HT1080 (cell line): Measurements from ENCODE around the gene RABGAP1L. TPM values are rescaled to one million over a fixed set of nuclear protein-coding genes. Genes with fewer than 3 reads are reported as not detected.
"Not testable (repeated sequence)": the region's sequence is repeated elsewhere in the genome, so short reads cannot be mapped to it uniquely, and the experiment has no call there.

Experiments
- DNase-seq: peaks from one replicate; pipeline ENCODE4 v3.0.0-alpha.2; 2015; ENCODE audit warnings: low read depth
- total RNA-seq: library from RNA; depleted of rRNA; stranded (reverse); fragments of >200 nt; shearing (Covaris generic); gene quantifications from 2 replicates; pipeline ENCODE4 v1.2.3, GENCODE V29; 2014

RABGAP1L gene
- total RNA-seq, 1 experiment from 2014 or later, result 9.1 TPM

DNA sequence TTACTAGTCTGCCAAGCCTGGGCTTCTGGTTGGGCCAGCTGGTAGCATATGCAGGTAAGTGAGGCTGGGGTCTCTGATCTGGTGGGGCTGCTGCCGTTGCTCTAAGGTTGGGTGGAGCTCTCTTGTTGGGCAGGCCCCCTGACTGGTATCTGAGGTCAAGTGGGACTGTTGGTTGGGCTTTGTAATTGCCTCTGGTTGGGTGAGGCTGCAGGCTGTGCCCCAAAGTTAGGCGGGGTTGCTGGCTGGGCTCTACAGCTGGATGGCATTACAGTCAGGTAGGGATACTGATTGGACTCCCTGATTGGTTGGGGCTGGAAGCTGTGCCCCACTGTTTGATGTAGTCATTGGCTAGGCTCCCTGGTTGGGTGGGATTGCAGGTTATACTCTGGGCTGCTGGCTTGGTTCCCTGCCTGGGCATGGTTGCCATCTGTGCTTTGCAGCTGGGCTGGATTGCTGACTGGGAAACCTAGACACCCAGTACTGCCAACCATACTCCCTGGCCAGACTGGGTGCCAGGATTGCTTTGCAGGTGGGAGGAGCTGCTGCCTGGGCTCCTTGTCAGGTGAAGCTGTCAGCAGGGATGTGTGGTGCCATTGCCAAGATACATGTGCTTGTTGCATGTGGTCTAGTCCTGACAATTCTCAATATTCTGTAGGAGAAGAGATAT is 130.5 kb downstream of the RABGAP1L start:
- DNase-seq, result no peak

DNA sequence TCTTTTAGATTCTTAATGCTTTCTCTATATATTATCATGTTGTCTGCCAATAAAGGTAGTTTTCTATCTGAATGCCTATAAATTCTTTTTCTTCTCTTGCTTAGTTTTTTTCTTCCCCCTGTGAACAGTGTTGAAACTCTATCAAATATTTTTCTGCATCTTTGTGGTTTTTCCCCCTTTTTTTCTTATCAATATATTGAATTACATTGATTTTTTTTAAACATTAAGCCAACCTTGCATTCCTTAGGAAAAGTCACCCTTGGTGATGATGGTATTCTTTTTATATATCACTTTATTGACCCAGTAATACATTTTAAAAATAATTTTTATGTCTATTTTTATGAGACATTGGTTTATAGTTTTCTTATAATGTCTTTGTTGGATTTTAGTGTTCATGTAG is 131.7 kb downstream of the RABGAP1L start:
- DNase-seq, result no peak

DNA sequence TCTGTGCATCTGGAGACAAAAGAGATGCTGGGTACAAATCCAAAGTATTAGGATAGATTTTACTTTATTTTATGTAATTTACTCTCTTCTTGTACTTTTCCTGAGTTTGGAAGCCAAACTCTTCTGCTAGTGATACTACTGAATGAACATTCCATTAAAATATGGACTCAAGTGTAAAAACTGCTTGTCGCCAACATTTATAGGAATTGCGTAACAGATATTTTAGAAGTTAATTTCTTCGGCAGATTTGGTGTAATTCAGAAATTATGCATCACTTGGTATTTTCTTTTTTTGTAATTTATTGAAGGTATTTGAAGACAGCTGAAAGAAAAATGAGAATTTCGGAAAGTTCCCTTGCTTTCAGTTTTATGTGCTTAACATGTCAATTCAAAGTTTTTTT is 137.0 kb downstream of the RABGAP1L start:
- no peak for DNase-seq

- DNase-seq, result no peak
These were observed 138.0 kb downstream of the RABGAP1L start for GRCh38 chr1:174297351-174297750.

GRCh38 chr1:174301295-174302077 is 142.2 kb downstream of the RABGAP1L start:
- DNase-seq, result no peak

DNA sequence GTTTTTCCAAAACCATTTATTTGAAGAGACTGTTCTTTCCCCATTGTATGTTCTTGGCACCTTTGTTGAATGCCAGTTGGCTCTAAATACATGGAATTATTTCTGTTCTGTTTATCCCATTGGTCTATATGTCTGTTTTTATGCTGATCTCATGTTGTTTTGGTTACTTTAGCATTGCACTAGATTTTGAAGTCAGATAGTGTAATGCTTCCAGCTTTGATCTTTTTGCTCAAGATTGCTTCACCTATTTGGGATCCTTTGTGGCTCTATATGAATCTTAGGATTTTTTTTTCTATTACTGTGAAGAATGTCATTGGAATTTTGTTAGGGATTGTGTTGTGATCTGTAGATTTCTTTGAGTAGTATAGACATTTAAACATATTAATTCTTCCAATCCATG is 149.3 kb downstream of the RABGAP1L start:
- no peak for DNase-seq

DNA sequence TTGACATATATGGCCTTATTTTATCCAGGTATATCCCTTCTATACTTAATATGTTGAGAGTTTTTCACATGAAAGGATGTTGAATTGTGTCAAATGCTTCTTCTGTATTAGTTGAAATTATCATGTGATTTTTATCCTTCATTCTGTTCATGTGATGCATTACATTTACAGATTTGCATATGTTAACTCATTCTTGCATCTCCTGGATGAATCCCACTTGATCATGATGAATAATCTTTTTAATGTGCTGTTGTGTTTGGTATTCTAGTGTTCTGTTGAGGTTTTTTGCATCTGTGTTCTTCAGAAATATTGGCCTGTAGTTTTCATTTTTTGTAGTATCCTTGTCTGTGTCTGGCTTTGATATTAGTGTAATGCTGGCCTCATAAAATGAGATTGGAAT is 150.2 kb downstream of the RABGAP1L start:
- DNase-seq, result no peak

- no peak for DNase-seq
These were observed 155.1 kb downstream of the RABGAP1L start for GRCh38 chr1:174314433-174314832.

DNA sequence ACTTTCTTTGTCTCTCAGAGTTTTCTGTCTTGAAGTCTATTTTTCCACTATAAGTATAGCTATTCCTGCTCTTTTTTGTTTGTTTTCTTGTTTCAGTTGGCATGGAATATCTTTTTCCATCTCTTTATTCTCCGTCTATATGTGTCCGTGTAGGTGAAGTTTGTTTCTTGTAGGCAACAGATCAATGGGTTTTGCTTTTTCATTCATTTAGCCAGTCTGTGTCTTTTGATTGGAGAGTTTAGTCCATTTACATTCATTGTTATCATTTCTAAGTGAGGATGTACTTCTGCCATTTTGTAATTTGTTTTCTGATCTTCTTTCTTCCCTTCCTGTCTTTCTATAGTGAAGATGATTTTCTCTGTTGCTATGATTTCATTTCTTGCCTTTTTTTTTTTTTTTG is 155.9 kb downstream of the RABGAP1L start:
- DNase-seq, result no peak

- not testable (repeated sequence) for DNase-seq
These were observed 161.6 kb downstream of the RABGAP1L start for GRCh38 chr1:174320897-174321296.

DNA sequence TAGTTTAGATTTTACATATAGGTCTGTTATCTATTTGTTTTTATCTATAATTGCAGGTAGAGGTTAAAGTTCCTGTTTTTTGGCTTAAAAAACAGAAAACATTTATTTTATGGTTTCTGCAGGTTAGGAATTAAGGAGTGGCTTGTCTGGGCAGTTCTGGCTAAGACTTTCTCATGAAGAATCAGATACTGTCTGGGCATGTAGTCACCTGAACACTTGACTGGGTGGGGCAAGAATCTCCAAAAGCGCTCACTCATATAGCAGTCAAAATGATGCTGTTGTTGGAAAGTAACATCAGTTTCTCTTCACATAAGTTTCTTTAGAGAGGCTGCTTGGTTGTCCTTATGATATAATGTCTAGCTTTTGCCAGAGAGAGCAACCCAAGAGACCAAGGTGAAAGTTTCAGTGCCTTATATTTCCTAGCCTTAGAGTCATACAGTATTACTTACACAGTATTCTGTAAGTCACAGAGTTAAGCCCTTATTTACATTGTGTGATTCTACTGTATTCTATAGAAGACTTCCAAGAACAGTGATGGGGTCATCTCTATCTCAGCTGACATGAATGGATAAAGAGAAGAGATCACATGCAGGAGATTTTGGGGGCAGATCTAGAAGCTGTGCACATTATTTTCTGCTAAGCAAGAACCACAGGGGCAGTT is 163.0 kb downstream of the RABGAP1L start:
- no peak for DNase-seq

DNA sequence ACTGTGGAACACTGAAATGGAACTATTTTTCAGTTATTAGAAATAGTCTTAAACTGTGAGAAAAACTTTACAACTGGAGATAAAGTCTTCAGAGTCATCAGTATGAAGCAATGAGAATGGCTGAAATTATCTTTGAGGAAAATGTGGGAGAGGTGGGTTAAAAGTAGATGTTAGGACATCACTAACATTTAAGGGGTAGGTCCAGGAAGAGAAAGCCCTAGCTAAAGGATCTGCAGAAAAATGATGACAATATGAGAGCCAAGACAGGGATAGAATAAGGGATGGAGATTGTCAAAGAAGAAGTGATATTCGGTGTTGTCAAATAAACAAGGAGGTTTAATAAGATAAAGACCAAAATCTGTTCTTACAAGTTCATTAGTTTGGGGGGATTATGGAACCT is 165.2 kb downstream of the RABGAP1L start:
- DNase-seq, result no peak

- DNase-seq, result no peak
These were observed 165.6 kb downstream of the RABGAP1L start for GRCh38 chr1:174324939-174325338.

GRCh38 chr1:174326278-174326677 is 167.0 kb downstream of the RABGAP1L start:
- no peak for DNase-seq

DNA sequence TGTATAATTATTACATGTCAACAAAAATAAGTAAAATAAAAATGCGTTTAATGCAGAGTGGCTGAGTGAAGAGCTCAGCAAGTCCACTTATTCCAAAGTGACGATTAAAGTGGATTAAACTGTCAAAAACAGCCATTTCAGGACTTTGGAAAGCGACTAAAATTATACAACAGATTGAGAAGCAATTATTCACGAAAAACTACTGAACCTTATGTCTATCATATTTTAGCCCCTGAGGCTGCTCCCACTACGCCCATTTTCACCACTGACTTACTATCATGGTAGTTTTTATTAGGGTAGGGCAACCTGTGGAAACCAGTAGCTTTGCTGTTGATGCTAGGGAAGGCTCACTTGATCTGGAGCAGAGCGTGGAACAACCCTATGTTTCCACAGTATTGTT is 174.1 kb downstream of the RABGAP1L start:
- no peak for DNase-seq

GRCh38 chr1:174337000-174337681 is 177.8 kb downstream of the RABGAP1L start:
- DNase-seq, result no peak

- not testable (repeated sequence) for DNase-seq
These were observed 181.1 kb downstream of the RABGAP1L start for GRCh38 chr1:174340404-174340803.

GRCh38 chr1:174344162-174344561 is 184.8 kb downstream of the RABGAP1L start:
- DNase-seq, result no peak

- no peak for DNase-seq
These were observed 192.8 kb downstream of the RABGAP1L start for GRCh38 chr1:174352117-174352516.

GRCh38 chr1:174352883-174353608 is 193.7 kb downstream of the RABGAP1L start:
- DNase-seq, result no peak

GRCh38 chr1:174358344-174358743 is 199.0 kb downstream of the RABGAP1L start:
- peak; percentile 6 for DNase-seq
